ENCODE results near the gene FAM53A.

The FAM53A gene

GRCh38 chr4:1637580-1638271 lies 46.4 kb downstream of the FAM53A start:
- no peak for DNase-seq

- no peak for DNase-seq
Observed at GRCh38 chr4:1636490-1637211, 47.5 kb downstream of the FAM53A start.

DNA sequence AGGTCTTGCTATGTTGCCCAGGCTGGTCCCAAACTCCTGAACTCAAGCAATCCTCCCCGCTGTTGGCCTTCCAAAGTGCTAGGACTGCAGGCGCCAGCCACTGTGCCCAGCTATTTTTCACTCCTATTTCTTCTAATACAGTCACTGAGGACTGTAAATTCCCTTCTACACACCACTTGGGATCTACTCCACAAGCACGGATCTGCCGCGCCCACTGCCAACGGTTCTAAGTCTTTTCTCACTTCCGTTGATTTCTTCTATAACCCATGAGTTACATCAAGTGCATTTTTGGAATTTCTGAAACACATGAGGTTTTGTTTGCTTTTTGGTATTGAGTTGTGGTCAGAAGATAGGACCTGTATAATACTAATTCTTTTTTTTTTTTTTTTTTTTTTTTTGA lies 48.6 kb downstream of the FAM53A start:
- no peak for DNase-seq

DNA sequence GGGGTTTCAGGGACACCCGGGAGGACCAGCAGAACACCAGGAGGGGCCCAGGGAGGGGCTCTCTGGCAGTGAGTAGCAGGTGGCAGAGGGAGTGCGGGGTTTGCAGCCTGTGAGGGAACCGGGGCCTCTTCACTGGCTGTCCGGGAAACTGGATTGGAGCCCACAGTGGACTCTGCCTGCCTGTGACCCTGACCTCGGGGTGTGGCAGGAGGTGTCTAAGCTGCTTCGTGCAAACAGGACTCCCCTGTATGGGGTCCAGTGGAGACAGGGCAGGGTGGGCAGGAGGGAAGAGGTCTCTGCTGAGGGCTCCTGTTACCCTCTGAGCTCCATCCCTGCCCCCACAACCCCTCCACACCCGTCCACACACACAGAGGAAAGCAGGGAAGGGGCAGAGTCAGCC lies 50.1 kb downstream of the FAM53A start:
- DNase-seq = no peak

DNA sequence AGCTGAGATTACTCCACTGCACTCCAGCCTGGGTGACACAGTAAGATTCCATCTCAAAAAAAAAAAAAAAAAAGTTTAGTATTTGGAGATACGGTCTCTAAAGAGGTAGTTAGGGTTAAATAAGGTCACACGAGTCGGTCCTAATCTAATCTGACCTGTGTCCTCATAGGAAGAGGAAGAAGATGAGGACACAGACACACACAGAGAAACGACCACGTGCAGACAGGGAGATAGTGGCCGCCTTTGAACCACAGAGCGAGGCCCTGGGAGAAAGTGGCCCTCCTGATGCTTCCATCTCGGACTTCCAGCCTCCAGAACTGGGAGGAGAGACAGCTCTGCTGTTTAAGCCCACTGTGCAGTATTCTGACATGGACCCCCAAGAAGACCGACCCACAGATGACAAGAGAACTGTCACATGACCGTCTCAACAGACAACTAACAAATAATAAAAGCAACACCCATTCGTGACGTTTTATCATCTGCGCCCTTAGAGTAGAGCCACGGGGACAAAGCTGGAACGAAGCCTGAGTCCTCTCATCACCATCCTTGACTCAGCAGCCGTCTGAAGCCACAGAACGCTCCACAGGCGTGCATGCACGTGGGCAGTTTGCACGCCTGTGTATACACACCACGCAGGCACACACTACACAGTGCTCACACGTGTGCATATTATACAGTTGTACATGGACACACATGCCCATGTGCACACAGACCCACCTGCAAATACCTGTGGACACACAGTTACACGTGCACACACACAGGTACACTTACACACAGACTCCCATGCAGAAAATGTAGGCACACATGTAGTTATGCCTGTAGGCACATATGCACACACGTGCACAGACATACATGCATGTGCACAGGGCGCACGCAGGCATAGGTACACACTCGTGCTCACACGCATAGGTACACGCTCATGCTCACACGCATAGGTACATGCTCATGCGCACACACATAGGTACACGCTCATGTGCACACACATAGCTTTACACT lies 51.7 kb downstream of the FAM53A start:
- no peak for DNase-seq

GRCh38 chr4:1631136-1631535 lies 53.0 kb downstream of the FAM53A start:
- DNase-seq = no peak

DNA sequence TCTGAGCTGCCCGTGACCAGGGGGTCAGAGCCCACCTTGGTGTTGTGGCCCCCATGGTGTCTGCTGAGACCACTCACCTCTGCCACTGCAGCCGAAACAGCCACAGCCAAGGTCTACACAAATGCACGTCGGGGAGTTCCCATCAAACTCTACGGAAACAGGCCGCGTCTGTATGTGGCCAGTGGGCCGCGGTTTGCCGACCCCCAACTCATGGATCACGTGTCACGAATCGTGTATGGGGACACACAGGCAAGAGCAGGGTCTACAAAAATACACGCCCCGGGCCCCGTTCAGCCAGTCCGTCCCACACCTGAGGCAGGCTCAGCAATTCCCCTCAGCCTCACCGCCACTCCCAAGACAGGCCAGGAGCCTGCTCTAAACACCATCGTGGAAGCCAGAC lies 53.8 kb downstream of the FAM53A start:
- no peak for DNase-seq

- DNase-seq = no peak
Observed at GRCh38 chr4:1629699-1630083, 54.4 kb downstream of the FAM53A start.

GRCh38 chr4:1628892-1629698 lies 55.0 kb downstream of the FAM53A start:
- DNase-seq = peak; percentile 50

- no peak for DNase-seq
Observed at GRCh38 chr4:1627417-1628313, 56.4 kb downstream of the FAM53A start.

GRCh38 chr4:1626941-1627340 lies 57.2 kb downstream of the FAM53A start:
- no peak for DNase-seq

- no peak for DNase-seq
Observed at GRCh38 chr4:1626151-1626550, 58.0 kb downstream of the FAM53A start.

DNA sequence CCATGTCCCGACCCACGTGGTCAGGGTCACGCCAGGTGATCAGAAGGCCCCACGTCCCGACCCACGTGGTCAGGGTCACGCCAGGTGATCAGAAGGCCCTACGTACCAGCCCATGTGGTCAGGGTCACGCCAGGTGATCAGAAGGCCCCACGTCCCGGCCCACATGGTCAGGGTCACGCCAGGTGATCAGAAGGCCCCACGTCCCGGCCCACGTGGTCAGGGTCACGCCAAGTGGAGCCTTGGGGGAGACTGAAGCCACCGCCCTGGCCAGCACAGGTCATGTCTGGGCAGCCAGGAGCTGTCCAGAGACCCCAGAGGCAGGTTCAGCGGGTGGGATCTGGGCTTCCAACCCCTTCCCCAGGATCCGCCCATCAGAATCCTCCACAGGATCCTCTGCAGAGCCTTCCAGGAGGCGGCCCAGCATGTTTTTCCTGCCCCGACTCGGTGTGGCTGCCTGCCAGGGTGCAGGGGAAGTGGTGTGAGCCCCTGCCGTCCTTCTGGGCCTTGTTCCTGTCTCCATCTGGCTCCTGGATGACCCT lies 58.4 kb downstream of the FAM53A start:
- DNase-seq = no peak

DNA sequence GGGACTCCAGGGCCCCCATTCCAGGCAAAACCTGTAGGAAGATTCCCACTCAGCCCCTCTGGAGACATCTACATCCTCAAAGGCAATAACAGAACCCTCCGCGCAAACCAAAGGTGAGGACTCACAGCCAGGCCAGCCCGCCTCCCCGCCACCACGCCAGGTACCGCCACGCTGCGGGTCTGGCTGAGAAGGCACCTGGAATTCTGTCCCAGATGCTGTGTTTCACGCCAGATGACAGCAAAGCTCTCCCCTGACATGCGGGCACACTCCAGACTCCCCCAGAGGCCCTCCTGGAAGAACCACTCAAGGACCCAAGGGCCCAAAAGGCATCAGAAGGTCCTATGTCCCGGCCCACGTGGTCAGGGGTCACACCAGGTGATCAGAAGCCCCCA lies 59.6 kb downstream of the FAM53A start:
- no peak for DNase-seq

GRCh38 chr4:1623821-1624518 lies 60.1 kb downstream of the FAM53A start:
- no peak for DNase-seq

GRCh38 chr4:1623400-1623799 lies 60.7 kb downstream of the FAM53A start:
- no peak for DNase-seq

DNA sequence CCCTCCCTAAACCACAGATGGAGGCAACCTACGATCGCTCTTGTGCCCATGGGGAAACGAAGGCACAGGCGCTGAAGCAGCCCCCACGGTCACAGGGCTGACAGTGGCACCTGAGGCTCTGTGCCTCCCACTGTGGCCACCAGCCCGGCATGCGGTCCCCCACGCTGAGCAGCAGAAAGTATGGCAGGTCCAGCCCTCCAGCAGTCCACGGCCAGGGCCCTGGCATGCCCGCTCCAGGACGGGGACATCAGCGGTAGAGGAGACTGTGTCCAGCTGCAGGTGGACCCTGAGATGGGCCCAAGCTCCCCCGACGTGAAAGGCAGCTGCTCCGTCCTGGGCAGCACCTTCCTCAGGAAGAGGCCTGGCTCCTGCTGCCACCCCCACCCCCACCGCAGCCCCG lies 61.2 kb downstream of the FAM53A start:
- no peak for DNase-seq

GRCh38 chr4:1622238-1622637 lies 61.9 kb downstream of the FAM53A start:
- DNase-seq = no peak

DNA sequence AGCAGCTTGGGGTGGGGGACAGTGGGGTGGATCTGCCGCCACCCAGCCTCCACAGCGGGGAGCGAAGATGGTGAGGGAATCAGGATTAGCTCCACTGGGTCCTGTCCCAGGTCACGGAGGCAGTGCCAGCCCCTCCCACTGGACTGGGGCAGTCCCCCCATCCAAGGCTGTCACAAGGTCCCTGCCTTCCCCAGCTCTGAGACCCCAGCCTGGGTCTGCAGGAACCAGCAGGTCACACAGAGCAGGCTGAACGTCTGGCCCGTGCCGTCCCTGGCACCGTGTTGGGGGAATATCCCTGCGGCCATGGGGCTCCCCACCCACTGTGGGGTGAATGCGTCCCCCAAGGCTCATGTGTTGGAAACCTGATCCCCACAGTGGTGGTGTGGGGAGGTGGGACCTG lies 62.6 kb downstream of the FAM53A start:
- DNase-seq = no peak

DNA sequence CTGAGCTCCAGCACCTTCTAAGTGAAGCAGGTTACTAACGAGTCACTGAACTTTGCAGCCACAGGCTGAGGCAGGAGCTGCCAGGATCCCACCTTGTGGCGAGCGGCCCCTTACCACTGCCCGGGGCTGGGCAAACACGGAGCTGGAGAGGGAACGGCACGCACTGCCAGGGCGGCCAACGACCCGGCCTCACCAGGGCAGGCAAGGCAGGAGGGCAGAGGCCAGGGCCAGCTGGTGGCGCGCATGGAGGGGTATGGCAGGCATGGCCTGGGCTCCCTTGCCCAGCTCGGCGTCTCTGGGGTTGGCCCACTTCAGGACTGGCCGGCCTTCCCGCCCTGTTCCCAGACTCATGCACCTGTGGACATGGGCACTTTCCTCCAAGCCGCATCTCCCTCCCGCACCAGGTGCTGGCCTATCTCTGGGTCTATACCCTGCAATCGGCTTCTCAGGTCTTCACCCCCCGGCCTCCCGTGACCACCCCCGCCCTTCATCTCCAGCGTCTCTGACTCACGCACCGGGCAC lies 64.9 kb downstream of the FAM53A start:
- no peak for DNase-seq

Measured in CD4-positive, alpha-beta T cell treated with Interleukin-15 for 1 hour (primary cell).